Ishikawa (cell line): Measurements from ENCODE around the gene MLXIPL.

Source experiments
- CEBPB ChIP-seq: IDR thresholded peaks from 2 replicates; pipeline ENCODE4 v1.6.1; 2012
- CREB1 ChIP-seq: IDR thresholded peaks from 2 replicates; pipeline ENCODE4 v1.6.1; 2012; ENCODE audit warnings: low read depth
- EP300 ChIP-seq: IDR thresholded peaks from 2 replicates; pipeline ENCODE4 v1.6.1; 2012; ENCODE audit warnings: borderline replicate concordance
- NFIC ChIP-seq: IDR thresholded peaks from 2 replicates; pipeline ENCODE4 v1.6.1; 2012
- RAD21 ChIP-seq: IDR thresholded peaks from 2 replicates; pipeline ENCODE4 v1.6.1; 2012; ENCODE audit warnings: low read depth
- TAF1 ChIP-seq: IDR thresholded peaks from 2 replicates; pipeline ENCODE4 v1.6.1; 2012; ENCODE audit warnings: low read depth, mild to moderate bottlenecking
- TEAD4 ChIP-seq: IDR thresholded peaks from 2 replicates; pipeline ENCODE4 v1.6.1; 2012
- YY1 ChIP-seq: IDR thresholded peaks from 2 replicates; pipeline ENCODE4 v1.6.1; 2012; ENCODE audit warnings: low read depth
- TF ChIP-seq, protein P1 (sequence below): IDR thresholded peaks from 2 replicates; pipeline ENCODE4 v1.6.1; 2012; ENCODE audit warnings: low read depth, mild to moderate bottlenecking
- TF ChIP-seq, protein P2 (sequence below): IDR thresholded peaks from 2 replicates; pipeline ENCODE4 v1.6.1; 2012

DNA sequence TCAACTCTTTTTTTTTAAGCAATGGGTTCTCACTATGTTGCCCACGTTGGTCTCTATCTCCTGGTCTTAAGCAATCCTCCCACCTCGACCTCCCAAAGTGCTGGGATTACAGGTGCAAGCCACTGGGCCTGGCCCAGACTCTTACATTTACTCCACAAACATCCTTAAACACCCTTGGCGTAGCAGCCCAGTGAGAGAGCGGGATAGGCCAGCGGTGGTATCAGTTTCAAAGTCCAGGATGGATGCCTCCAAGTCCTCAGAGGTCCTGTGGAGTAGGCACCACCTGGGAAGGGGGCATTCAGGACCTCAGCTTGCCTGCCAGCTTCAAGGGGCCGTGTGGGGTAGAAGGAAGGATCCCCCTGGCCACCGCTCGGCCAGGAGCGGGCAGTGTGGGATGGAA, 25.3 kb upstream of the MLXIPL start:
- TF ChIP-seq, protein P1, sequence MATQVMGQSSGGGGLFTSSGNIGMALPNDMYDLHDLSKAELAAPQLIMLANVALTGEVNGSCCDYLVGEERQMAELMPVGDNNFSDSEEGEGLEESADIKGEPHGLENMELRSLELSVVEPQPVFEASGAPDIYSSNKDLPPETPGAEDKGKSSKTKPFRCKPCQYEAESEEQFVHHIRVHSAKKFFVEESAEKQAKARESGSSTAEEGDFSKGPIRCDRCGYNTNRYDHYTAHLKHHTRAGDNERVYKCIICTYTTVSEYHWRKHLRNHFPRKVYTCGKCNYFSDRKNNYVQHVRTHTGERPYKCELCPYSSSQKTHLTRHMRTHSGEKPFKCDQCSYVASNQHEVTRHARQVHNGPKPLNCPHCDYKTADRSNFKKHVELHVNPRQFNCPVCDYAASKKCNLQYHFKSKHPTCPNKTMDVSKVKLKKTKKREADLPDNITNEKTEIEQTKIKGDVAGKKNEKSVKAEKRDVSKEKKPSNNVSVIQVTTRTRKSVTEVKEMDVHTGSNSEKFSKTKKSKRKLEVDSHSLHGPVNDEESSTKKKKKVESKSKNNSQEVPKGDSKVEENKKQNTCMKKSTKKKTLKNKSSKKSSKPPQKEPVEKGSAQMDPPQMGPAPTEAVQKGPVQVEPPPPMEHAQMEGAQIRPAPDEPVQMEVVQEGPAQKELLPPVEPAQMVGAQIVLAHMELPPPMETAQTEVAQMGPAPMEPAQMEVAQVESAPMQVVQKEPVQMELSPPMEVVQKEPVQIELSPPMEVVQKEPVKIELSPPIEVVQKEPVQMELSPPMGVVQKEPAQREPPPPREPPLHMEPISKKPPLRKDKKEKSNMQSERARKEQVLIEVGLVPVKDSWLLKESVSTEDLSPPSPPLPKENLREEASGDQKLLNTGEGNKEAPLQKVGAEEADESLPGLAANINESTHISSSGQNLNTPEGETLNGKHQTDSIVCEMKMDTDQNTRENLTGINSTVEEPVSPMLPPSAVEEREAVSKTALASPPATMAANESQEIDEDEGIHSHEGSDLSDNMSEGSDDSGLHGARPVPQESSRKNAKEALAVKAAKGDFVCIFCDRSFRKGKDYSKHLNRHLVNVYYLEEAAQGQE: no peak
- TF ChIP-seq YY1: no peak
- TF ChIP-seq TAF1: no peak
- no peak for TF ChIP-seq TEAD4
- TF ChIP-seq CEBPB: no peak
- TF ChIP-seq, protein P2, sequence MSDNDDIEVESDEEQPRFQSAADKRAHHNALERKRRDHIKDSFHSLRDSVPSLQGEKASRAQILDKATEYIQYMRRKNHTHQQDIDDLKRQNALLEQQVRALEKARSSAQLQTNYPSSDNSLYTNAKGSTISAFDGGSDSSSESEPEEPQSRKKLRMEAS: no peak
- TF ChIP-seq EP300: no peak
- no peak for TF ChIP-seq NFIC
- TF ChIP-seq CREB1: no peak
- TF ChIP-seq RAD21: no peak
